Muscle layer of duodenum (tissue), 2 donors: ENCODE data around the gene TLE5.
"Not testable (repeated sequence)": the region's sequence is repeated elsewhere in the genome, so short reads cannot be mapped to it uniquely, and the experiment has no call there.

Experiments
- H3K27ac ChIP-seq: one replicate; pipeline ENCODE4 v1.7.0; 2013; ENCODE audit warnings: mild to moderate bottlenecking, low read length
- H3K27me3 ChIP-seq: one replicate; pipeline ENCODE4 v1.7.0; 2013; ENCODE audit warnings: low read depth, mild to moderate bottlenecking, control low read depth, low read length
- H3K36me3 ChIP-seq, 2 donors: one replicate each; pipeline ENCODE4 v1.7.0; 2013; ENCODE audit warnings: low read length in 2 of 2, control low read depth in 1 of 2, mild to moderate bottlenecking in 1 of 2; ENCODE audit not compliant: insufficient read depth in 2 of 2, control insufficient read depth in 1 of 2
- H3K4me1 ChIP-seq, 2 donors: one replicate each; pipeline ENCODE4 v1.7.0; 2013; ENCODE audit warnings: low read length in 2 of 2, mild to moderate bottlenecking in 2 of 2, control low read depth in 1 of 2, moderate library complexity in 1 of 2; ENCODE audit not compliant: insufficient read depth in 2 of 2, control insufficient read depth in 1 of 2
- H3K4me3 ChIP-seq, 2 donors: one replicate each; pipeline ENCODE4 v1.7.0; 2013; ENCODE audit warnings: low read length in 2 of 2, low read depth in 1 of 2, mild to moderate bottlenecking in 1 of 2
- H3K9me3 ChIP-seq, 2 donors: one replicate each; pipeline ENCODE4 v1.7.0; 2013; ENCODE audit warnings: low read length in 2 of 2, control low read depth in 1 of 2, mild to moderate bottlenecking in 1 of 2; ENCODE audit not compliant: control insufficient read depth in 1 of 2
- donor health status: healthy.

The TLE5 gene

GRCh38 chr19:3095441-3096191 lies 33.3 kb upstream of the TLE5 start:
- peaks cover 4 to 56% of the 10 kb centered on the region in 2 donors for H3K4me1 ChIP-seq
- H3K4me3 ChIP-seq: peak overlapping the region; percentile 84 to 98
- no peaks in the 10 kb centered on the region for H3K9me3 ChIP-seq
- H3K27me3 ChIP-seq: no peaks in the 10 kb centered on the region
- peak overlapping the region; percentile 87 for H3K27ac ChIP-seq
- H3K36me3 ChIP-seq: no peaks in the 10 kb centered on the region

GRCh38 chr19:3094601-3095440 lies 32.5 kb upstream of the TLE5 start:
- no peaks in the 10 kb centered on the region for H3K27me3 ChIP-seq
- H3K4me1 ChIP-seq: peaks cover 4 to 48% of the 10 kb centered on the region in 2 donors
- peak overlapping the region; percentile 87 for H3K27ac ChIP-seq
- peak overlapping the region; percentile 84 to 98 for H3K4me3 ChIP-seq
- H3K9me3 ChIP-seq: no peaks in the 10 kb centered on the region
- H3K36me3 ChIP-seq: no peaks in the 10 kb centered on the region

- H3K36me3 ChIP-seq, H3K4me1 ChIP-seq, H3K27ac ChIP-seq, H3K4me3 ChIP-seq, H3K27me3 ChIP-seq, H3K9me3 ChIP-seq: not testable (repeated sequence)
Measured at GRCh38 chr19:3089299-3089855, 27.1 kb upstream of the TLE5 start.

- no peak overlapping the region for H3K27ac ChIP-seq
- no peaks in the 10 kb centered on the region for H3K9me3 ChIP-seq
- no peaks in the 10 kb centered on the region for H3K4me1 ChIP-seq
- no peaks in the 10 kb centered on the region for H3K36me3 ChIP-seq
- no peak overlapping the region for H3K4me3 ChIP-seq
- H3K27me3 ChIP-seq: no peaks in the 10 kb centered on the region
Measured at GRCh38 chr19:3087769-3088168, 25.5 kb upstream of the TLE5 start.

- Histone ChIP-seq H3K27me3 (no peaks in the 10 kb centered on the region), H3K36me3 (no peaks in the 10 kb centered on the region), H3K9me3 (no peaks in the 10 kb centered on the region), H3K27ac (no peak overlapping the region), H3K4me1 (peaks cover 0 to 3% of the 10 kb centered on the region in 2 donors), H3K4me3 (no peak overlapping the region)
Measured at GRCh38 chr19:3084943-3085342, 22.6 kb upstream of the TLE5 start.

GRCh38 chr19:3083964-3084363 lies 21.7 kb upstream of the TLE5 start:
- Histone ChIP-seq H3K4me3 (no peak overlapping the region), H3K27ac (no peak overlapping the region), H3K4me1 (peaks cover 0 to 3% of the 10 kb centered on the region in 2 donors), H3K27me3 (no peaks in the 10 kb centered on the region), H3K9me3 (no peaks in the 10 kb centered on the region), H3K36me3 (no peaks in the 10 kb centered on the region)

GRCh38 chr19:3082331-3082730 lies 20.0 kb upstream of the TLE5 start:
- no peak overlapping the region for H3K4me3 ChIP-seq
- H3K4me1 ChIP-seq: peaks cover 0 to 3% of the 10 kb centered on the region in 2 donors
- no peaks in the 10 kb centered on the region for H3K27me3 ChIP-seq
- no peaks in the 10 kb centered on the region for H3K36me3 ChIP-seq
- no peak overlapping the region for H3K27ac ChIP-seq
- H3K9me3 ChIP-seq: no peaks in the 10 kb centered on the region

- Histone ChIP-seq H3K4me3 (no peak overlapping the region), H3K27me3 (no peaks in the 10 kb centered on the region), H3K27ac (peak overlapping the region; percentile 23), H3K9me3 (no peaks in the 10 kb centered on the region), H3K4me1 (peaks cover 0 to 14% of the 10 kb centered on the region in 2 donors), H3K36me3 (no peaks in the 10 kb centered on the region)
Measured at GRCh38 chr19:3080286-3080685, 18.0 kb upstream of the TLE5 start.

GRCh38 chr19:3079578-3079977 lies 17.3 kb upstream of the TLE5 start:
- Histone ChIP-seq H3K27me3 (no peaks in the 10 kb centered on the region), H3K4me3 (no peak overlapping the region), H3K9me3 (no peaks in the 10 kb centered on the region), H3K4me1 (peaks cover 0 to 17% of the 10 kb centered on the region in 2 donors), H3K27ac (no peak overlapping the region), H3K36me3 (no peaks in the 10 kb centered on the region)

GRCh38 chr19:3075605-3076431 lies 13.5 kb upstream of the TLE5 start:
- Histone ChIP-seq H3K9me3 (no peaks in the 10 kb centered on the region), H3K36me3 (no peaks in the 10 kb centered on the region), H3K4me1 (peaks cover 0 to 17% of the 10 kb centered on the region in 2 donors), H3K27me3 (no peaks in the 10 kb centered on the region), H3K4me3 (no peak overlapping the region), H3K27ac (no peak overlapping the region)
